ENCODE results near the gene KIF23.

- no peak for TF ChIP-seq EZH2phosphoT487 (IDR thresholded peaks at IDR 0.05; ENCODE audit: borderline replicate concordance, low read depth, low read length)
- no peak for TF ChIP-seq CTCF (conservative IDR thresholded peaks at IDR 0.05; ENCODE audit: low read length)
These were observed 19.7 kb downstream of the KIF23 start for GRCh38 chr15:69433831-69434230.
